Measurements from ENCODE around the gene BOK.

Gene BOK

DNA sequence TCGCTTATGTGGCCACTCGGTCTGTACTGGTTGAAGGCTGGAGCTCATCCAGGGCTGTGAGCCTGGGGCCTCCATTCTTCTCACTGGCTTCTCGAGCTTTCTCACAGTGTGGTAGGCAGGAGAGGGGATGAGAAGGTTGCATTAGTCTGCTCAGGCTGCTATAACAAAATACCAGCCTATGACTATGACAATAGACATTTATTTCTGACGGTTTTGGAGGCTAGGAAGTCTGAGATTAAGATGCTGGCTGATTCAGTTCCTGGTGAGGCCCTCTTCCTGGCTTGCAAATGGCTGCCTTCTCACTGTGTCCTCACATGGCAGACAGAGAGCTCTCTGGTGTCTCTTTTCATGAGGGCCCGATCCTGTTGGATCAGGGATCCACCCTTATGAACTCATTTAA, 44.0 kb upstream of the BOK start:
- no peak overlapping the region for H2BK120ac ChIP-seq (ENCODE audit: low read depth, low read length)
- no CpG with 5 or more reads among the region's 5 CpGs for WGBS, 2 donors (ENCODE audit: extremely low coverage in 2 of 2, insufficient read length in 2 of 2, insufficient replicate concordance in 1 of 2)
- no peak overlapping the region for H3K4me3 ChIP-seq (ENCODE audit: low read length in 2 of 2)
- H3K9me3 ChIP-seq (replicated peaks in 1 of 2; ENCODE audit: control insufficient read depth in 2 of 2, insufficient read depth in 1 of 2, low read depth in 1 of 2, low read length in 2 of 2), result peaks cover 0 to 4% of the 10 kb centered on the region in 2 donors
- no peak overlapping the region for H3K4ac ChIP-seq (ENCODE audit: low read length)
- no peak overlapping the region for H4K8ac ChIP-seq (ENCODE audit: low read depth, low read length)
- H3K18ac ChIP-seq (ENCODE audit: low read length), result no peak overlapping the region
- no peak overlapping the region for H2AFZ ChIP-seq (ENCODE audit: low read length)
- H2BK5ac ChIP-seq (ENCODE audit: low read length), result no peak overlapping the region
- H3K4me1 ChIP-seq (ENCODE audit: control insufficient read depth in 2 of 2, insufficient read depth in 1 of 2, low read depth in 1 of 2, low read length in 2 of 2), result no peaks in the 10 kb centered on the region
- no peak overlapping the region for H3K23ac ChIP-seq (ENCODE audit: low read depth, low read length, poor library complexity)
- H3K14ac ChIP-seq (ENCODE audit: low read length), result no peak overlapping the region
- no peaks in the 10 kb centered on the region for H3K36me3 ChIP-seq (replicated peaks in 1 of 2; ENCODE audit: control insufficient read depth in 2 of 2, insufficient read depth in 2 of 2, low read length in 2 of 2)
- H3K9ac ChIP-seq (ENCODE audit: low read depth, low read length, poor library complexity), result no peak overlapping the region
- no peaks in the 10 kb centered on the region for H3K27me3 ChIP-seq (ENCODE audit: control insufficient read depth in 3 of 3, insufficient read depth in 3 of 3, low read depth in 1 of 3, low read length in 3 of 3)
- DNase-seq (ENCODE audit: low spot score), result no peak
- H3K79me1 ChIP-seq (ENCODE audit: low read depth, low read length), result no peaks in the 10 kb centered on the region
- no peak overlapping the region for H3K27ac ChIP-seq (replicated peaks; ENCODE audit: low read length)
- no peak overlapping the region for H2BK12ac ChIP-seq (ENCODE audit: low read length)
- no peak overlapping the region for H4K91ac ChIP-seq (ENCODE audit: low read depth, low read length, poor library complexity)
- no peak overlapping the region for H3K4me2 ChIP-seq (ENCODE audit: insufficient read depth, low read length, poor library complexity, severe bottlenecking)
- no peak overlapping the region for H2BK15ac ChIP-seq (ENCODE audit: low read length)
- no peak overlapping the region for H2AK5ac ChIP-seq (ENCODE audit: low read depth, low read length)

DNA sequence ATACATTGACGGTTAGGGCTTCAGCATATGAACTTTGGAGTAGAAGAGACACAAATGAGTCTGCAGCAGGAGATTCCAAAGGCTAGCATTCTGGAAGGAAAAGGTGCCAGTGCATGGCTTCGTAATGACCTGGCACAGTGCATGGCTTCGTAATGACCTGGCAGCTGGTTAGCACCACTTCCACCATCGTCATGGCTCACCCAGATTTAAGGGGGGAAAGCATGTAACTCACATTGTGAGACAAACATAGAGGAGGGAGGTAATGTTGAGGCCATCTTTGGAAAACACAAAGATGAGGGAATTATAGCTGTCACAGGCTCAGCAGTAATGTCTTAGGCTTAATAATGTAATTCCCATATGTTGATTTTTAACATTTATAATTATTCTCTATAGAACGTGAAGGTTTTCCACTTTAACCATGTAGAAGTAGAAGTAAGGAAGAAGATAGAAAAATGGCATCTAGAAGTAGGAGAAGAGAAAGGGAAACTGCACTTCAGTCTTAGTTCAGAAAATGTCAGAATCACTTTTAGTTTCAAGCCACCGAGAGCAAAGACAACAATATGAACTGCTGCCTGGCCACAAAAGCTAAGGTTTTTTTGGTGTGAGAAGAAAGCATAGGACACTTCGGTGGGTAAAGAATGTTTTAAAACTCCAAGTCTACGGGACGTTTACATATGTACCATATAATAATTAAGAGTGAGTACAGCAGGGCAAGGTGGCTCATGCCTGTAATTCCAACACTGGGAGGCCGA, 43.4 kb upstream of the BOK start:
- no peak overlapping the region for H2BK12ac ChIP-seq (ENCODE audit: low read length)
- H3K4me3 ChIP-seq (ENCODE audit: low read length in 2 of 2), result no peak overlapping the region
- no peak overlapping the region for H3K27ac ChIP-seq (replicated peaks; ENCODE audit: low read length)
- H3K4ac ChIP-seq (ENCODE audit: low read length), result no peak overlapping the region
- no peak overlapping the region for H2AK5ac ChIP-seq (ENCODE audit: low read depth, low read length)
- no peak overlapping the region for H2BK15ac ChIP-seq (ENCODE audit: low read length)
- H2BK120ac ChIP-seq (ENCODE audit: low read depth, low read length), result no peak overlapping the region
- H3K9ac ChIP-seq (ENCODE audit: low read depth, low read length, poor library complexity), result no peak overlapping the region
- no peak for DNase-seq (ENCODE audit: low spot score)
- H3K14ac ChIP-seq (ENCODE audit: low read length), result no peak overlapping the region
- H4K8ac ChIP-seq (ENCODE audit: low read depth, low read length), result no peak overlapping the region
- WGBS, 2 donors (ENCODE audit: extremely low coverage in 2 of 2, insufficient read length in 2 of 2, insufficient replicate concordance in 1 of 2), result no CpG with 5 or more reads among the region's 10 CpGs
- H3K36me3 ChIP-seq (replicated peaks in 1 of 2; ENCODE audit: control insufficient read depth in 2 of 2, insufficient read depth in 2 of 2, low read length in 2 of 2), result no peaks in the 10 kb centered on the region
- no peak overlapping the region for H3K23ac ChIP-seq (ENCODE audit: low read depth, low read length, poor library complexity)
- no peak overlapping the region for H4K91ac ChIP-seq (ENCODE audit: low read depth, low read length, poor library complexity)
- no peak overlapping the region for H3K4me2 ChIP-seq (ENCODE audit: insufficient read depth, low read length, poor library complexity, severe bottlenecking)
- no peaks in the 10 kb centered on the region for H3K27me3 ChIP-seq (ENCODE audit: control insufficient read depth in 3 of 3, insufficient read depth in 3 of 3, low read depth in 1 of 3, low read length in 3 of 3)
- no peaks in the 10 kb centered on the region for H3K79me1 ChIP-seq (ENCODE audit: low read depth, low read length)
- H2BK5ac ChIP-seq (ENCODE audit: low read length), result no peak overlapping the region
- H2AFZ ChIP-seq (ENCODE audit: low read length), result no peak overlapping the region
- H3K9me3 ChIP-seq (replicated peaks in 1 of 2; ENCODE audit: control insufficient read depth in 2 of 2, insufficient read depth in 1 of 2, low read depth in 1 of 2, low read length in 2 of 2), result peaks cover 0 to 4% of the 10 kb centered on the region in 2 donors
- H3K18ac ChIP-seq (ENCODE audit: low read length), result no peak overlapping the region
- no peaks in the 10 kb centered on the region for H3K4me1 ChIP-seq (ENCODE audit: control insufficient read depth in 2 of 2, insufficient read depth in 1 of 2, low read depth in 1 of 2, low read length in 2 of 2)

GRCh38 chr2:241516520-241516965, 42.0 kb upstream of the BOK start:
- no peak overlapping the region for H2BK15ac ChIP-seq (ENCODE audit: low read length)
- H3K18ac ChIP-seq (ENCODE audit: low read length), result no peak overlapping the region
- H3K4ac ChIP-seq (ENCODE audit: low read length), result no peak overlapping the region
- no peak overlapping the region for H2BK12ac ChIP-seq (ENCODE audit: low read length)
- H3K9me3 ChIP-seq (replicated peaks in 1 of 2; ENCODE audit: control insufficient read depth in 2 of 2, insufficient read depth in 1 of 2, low read depth in 1 of 2, low read length in 2 of 2), result peaks cover 0 to 4% of the 10 kb centered on the region in 2 donors
- H3K79me1 ChIP-seq (ENCODE audit: low read depth, low read length), result no peaks in the 10 kb centered on the region
- no peak overlapping the region for H2AK5ac ChIP-seq (ENCODE audit: low read depth, low read length)
- H3K14ac ChIP-seq (ENCODE audit: low read length), result no peak overlapping the region
- no peak overlapping the region for H2AFZ ChIP-seq (ENCODE audit: low read length)
- 100% methylated on average over 1 to 3 of the region's 3 CpGs for WGBS, 2 donors (ENCODE audit: extremely low coverage in 2 of 2, insufficient read length in 2 of 2, insufficient replicate concordance in 1 of 2)
- H3K36me3 ChIP-seq (replicated peaks in 1 of 2; ENCODE audit: control insufficient read depth in 2 of 2, insufficient read depth in 2 of 2, low read length in 2 of 2), result no peaks in the 10 kb centered on the region
- H3K4me2 ChIP-seq (ENCODE audit: insufficient read depth, low read length, poor library complexity, severe bottlenecking), result no peak overlapping the region
- no peak overlapping the region for H4K8ac ChIP-seq (ENCODE audit: low read depth, low read length)
- no peak for DNase-seq (ENCODE audit: low spot score)
- no peak overlapping the region for H2BK5ac ChIP-seq (ENCODE audit: low read length)
- H2BK120ac ChIP-seq (ENCODE audit: low read depth, low read length), result no peak overlapping the region
- no peak overlapping the region for H4K91ac ChIP-seq (ENCODE audit: low read depth, low read length, poor library complexity)
- H3K4me1 ChIP-seq (ENCODE audit: control insufficient read depth in 2 of 2, insufficient read depth in 1 of 2, low read depth in 1 of 2, low read length in 2 of 2), result no peaks in the 10 kb centered on the region
- no peak overlapping the region for H3K9ac ChIP-seq (ENCODE audit: low read depth, low read length, poor library complexity)
- no peaks in the 10 kb centered on the region for H3K27me3 ChIP-seq (ENCODE audit: control insufficient read depth in 3 of 3, insufficient read depth in 3 of 3, low read depth in 1 of 3, low read length in 3 of 3)
- peak overlapping the region; percentile 8 for H3K23ac ChIP-seq (ENCODE audit: low read depth, low read length, poor library complexity)
- peak overlapping the region in 1 of 2 donors; percentile 68 for H3K4me3 ChIP-seq (ENCODE audit: low read length in 2 of 2)
- no peak overlapping the region for H3K27ac ChIP-seq (replicated peaks; ENCODE audit: low read length)

DNA sequence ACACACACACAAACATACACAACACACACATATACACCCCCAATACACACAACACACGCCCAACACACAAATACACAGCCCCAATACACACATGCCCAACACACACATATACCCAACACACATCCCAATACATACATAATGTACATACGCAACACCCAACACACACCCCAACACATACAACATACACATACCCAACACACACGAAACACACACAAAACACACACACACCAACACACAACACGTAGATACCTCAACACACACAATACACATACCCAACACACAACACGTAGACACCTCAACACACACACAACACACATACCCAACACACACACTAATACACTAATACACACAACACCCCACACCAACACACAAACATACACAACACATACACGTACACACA, 41.2 kb upstream of the BOK start:
- 99 to 100% methylated on average over 3 to 6 of the region's 6 CpGs for WGBS, 2 donors (ENCODE audit: extremely low coverage in 2 of 2, insufficient read length in 2 of 2, insufficient replicate concordance in 1 of 2)
- H3K27ac ChIP-seq (replicated peaks; ENCODE audit: low read length), result no peak overlapping the region
- H3K4ac ChIP-seq (ENCODE audit: low read length), result no peak overlapping the region
- H3K4me2 ChIP-seq (ENCODE audit: insufficient read depth, low read length, poor library complexity, severe bottlenecking), result no peak overlapping the region
- no peak overlapping the region for H3K9ac ChIP-seq (ENCODE audit: low read depth, low read length, poor library complexity)
- no peak overlapping the region for H2BK15ac ChIP-seq (ENCODE audit: low read length)
- DNase-seq (ENCODE audit: low spot score), result no peak
- no peaks in the 10 kb centered on the region for H3K27me3 ChIP-seq (ENCODE audit: control insufficient read depth in 3 of 3, insufficient read depth in 3 of 3, low read depth in 1 of 3, low read length in 3 of 3)
- peaks cover 0 to 4% of the 10 kb centered on the region in 2 donors for H3K9me3 ChIP-seq (replicated peaks in 1 of 2; ENCODE audit: control insufficient read depth in 2 of 2, insufficient read depth in 1 of 2, low read depth in 1 of 2, low read length in 2 of 2)
- no peak overlapping the region for H2BK5ac ChIP-seq (ENCODE audit: low read length)
- H3K79me1 ChIP-seq (ENCODE audit: low read depth, low read length), result no peaks in the 10 kb centered on the region
- H3K23ac ChIP-seq (ENCODE audit: low read depth, low read length, poor library complexity), result no peak overlapping the region
- no peak overlapping the region for H2BK12ac ChIP-seq (ENCODE audit: low read length)
- no peak overlapping the region for H4K8ac ChIP-seq (ENCODE audit: low read depth, low read length)
- peak overlapping the region in 1 of 2 donors; percentile 69 for H3K4me3 ChIP-seq (ENCODE audit: low read length in 2 of 2)
- H4K91ac ChIP-seq (ENCODE audit: low read depth, low read length, poor library complexity), result no peak overlapping the region
- no peaks in the 10 kb centered on the region for H3K36me3 ChIP-seq (replicated peaks in 1 of 2; ENCODE audit: control insufficient read depth in 2 of 2, insufficient read depth in 2 of 2, low read length in 2 of 2)
- no peak overlapping the region for H2AK5ac ChIP-seq (ENCODE audit: low read depth, low read length)
- H3K4me1 ChIP-seq (ENCODE audit: control insufficient read depth in 2 of 2, insufficient read depth in 1 of 2, low read depth in 1 of 2, low read length in 2 of 2), result no peaks in the 10 kb centered on the region
- H2AFZ ChIP-seq (ENCODE audit: low read length), result no peak overlapping the region
- no peak overlapping the region for H3K18ac ChIP-seq (ENCODE audit: low read length)
- no peak overlapping the region for H2BK120ac ChIP-seq (ENCODE audit: low read depth, low read length)
- H3K14ac ChIP-seq (ENCODE audit: low read length), result peak overlapping the region; percentile 11

All from neuronal stem cell (in vitro differentiated cells).